Prostate gland (tissue), 2 donors: ENCODE data around the gene CHD1L. TPM values are rescaled to one million over a fixed set of nuclear protein-coding genes. Genes with fewer than 3 reads are reported as not detected.

Experiments used
- total RNA-seq, 2 donors: library from RNA; depleted of rRNA; stranded (reverse); fragments of >200 nt; gene quantifications; one replicate each; pipeline ENCODE4 v1.1.0, GENCODE V29; 2016

Gene CHD1L
- total RNA-seq, 2 donors from 2014 or later: 21.4 to 22.0 TPM

Other genes with a start within 250 kb of the CHD1L start
- gene PRKAB2, start 70.2 kb upstream of the CHD1L start, total RNA-seq: 10 to 100 TPM; 12.3 to 14.0 TPM
- 10 to 100 TPM in 1 of 2 donors, 1 to 10 TPM in 1; 9.1 to 19.3 TPM for gene FMO5, start 17.3 kb upstream of the CHD1L start, total RNA-seq